K562 (cell line): ENCODE measurements around the gene STING1. TPM values are rescaled to one million over a fixed set of nuclear protein-coding genes. Genes with fewer than 3 reads are reported as not detected.

ENCODE experiments used
- ATAC-seq: fragments of 200-7000 bp; cut with Tn5 transposase; 3 replicates; pipeline ENCODE4 v1.9.1; 2020; ENCODE audit warnings: moderate library complexity
- BruUV-seq: library from RNA; stranded (reverse); fragments of 400-500 nt; replicated peaks from 2 replicates; lab custom pipeline; 2021; lab: Mats Ljungman, UMichigan
- CTCF ChIA-PET: fragments of 300-600 bp; formaldehyde crosslinking; extraction: SDS; loops from one replicate; lab custom pipeline; 2021; ENCODE audit warnings: low intra/inter-chr PET ratio; lab: Yijun Ruan, JAX
- POLR2A ChIA-PET: fragments of 300-600, 350-650 bp; sonication (Branson Sonifier 250); formaldehyde crosslinking; extraction: SDS; loops from one replicate; lab custom pipeline; 2021; ENCODE audit warnings: antibody characterized with exemption, inconsistent platforms; lab: Yijun Ruan, JAX
- DNase-seq, 4 experiments: peaks; one replicate each; pipeline versions ENCODE4 v3.0.0 to v3.0.0-alpha.2; 2011 to 2018; ENCODE audit warnings: low spot score in 3 of 4, mixed read lengths in 3 of 4; ENCODE audit errors: extremely low read depth in 1 of 4
- FAIRE-seq: peaks from 2 replicates; lab custom pipeline; 2011; peaks lifted over from hg19 to GRCh38; lab: Jason Lieb, UNC
- H2AFZ ChIP-seq: 2 replicates; pipeline ENCODE4 v1.6.0; 2011; ENCODE audit warnings: low read depth, low read length, control low read depth, inconsistent platforms
- H3K27ac ChIP-seq: fragments of 200-600 bp; 3 replicates; pipeline ENCODE4 v1.8.0; 2011; ENCODE audit warnings: low read depth, mild to moderate bottlenecking, control low read depth, inconsistent platforms, low read length, moderate library complexity, mixed read lengths; ENCODE audit errors: extremely low read depth
- H3K27me3 ChIP-seq, 2 experiments: fragments of 300-600 bp in 1 of 2; 2 replicates in 1 of 2; 3 replicates in 1 of 2; pipeline versions ENCODE4 v1.6.0 to v1.8.0; 2011; ENCODE audit warnings: inconsistent platforms in 2 of 2, low read length in 2 of 2, mild to moderate bottlenecking in 1 of 2, mixed read lengths in 1 of 2, moderate library complexity in 1 of 2; ENCODE audit not compliant: control insufficient read depth in 2 of 2, insufficient read depth in 2 of 2
- H3K36me3 ChIP-seq: fragments of 300-600 bp; 3 replicates; pipeline ENCODE4 v1.8.0; 2011; ENCODE audit warnings: mild to moderate bottlenecking, low read length, inconsistent platforms; ENCODE audit not compliant: control insufficient read depth, insufficient read depth
- H3K4me1 ChIP-seq, 2 experiments: fragments of 200-600 bp in 1 of 2; replicated peaks in 1 of 2; 2 replicates in 1 of 2; 3 replicates in 1 of 2; pipeline versions ENCODE4 v1.5.1 to v1.8.0; 2011; ENCODE audit warnings: inconsistent platforms in 2 of 2, low read length in 2 of 2, mild to moderate bottlenecking in 1 of 2, mixed read lengths in 1 of 2, moderate library complexity in 1 of 2; ENCODE audit not compliant: control insufficient read depth in 2 of 2, insufficient read depth in 2 of 2
- H3K4me2 ChIP-seq: 2 replicates; pipeline ENCODE4 v1.6.1; 2011; ENCODE audit warnings: low read length, control low read depth, inconsistent platforms, mixed read lengths; ENCODE audit not compliant: insufficient read depth
- H3K4me3 ChIP-seq: fragments of 200-600 bp; sonication (generic), shearing (Covaris generic); 2 replicates; pipeline ENCODE4 v1.5.1; 2016; ENCODE audit warnings: control low read depth, inconsistent platforms
- H3K79me2 ChIP-seq: fragments of 200-600 bp; 3 replicates; pipeline ENCODE4 v1.8.0; 2011; ENCODE audit warnings: low read length, inconsistent platforms; ENCODE audit not compliant: control insufficient read depth, insufficient read depth
- H3K9ac ChIP-seq, 2 experiments: 2 replicates each; pipeline versions ENCODE4 v1.6.0 to v1.6.1; 2011; ENCODE audit warnings: low read depth in 2 of 2, low read length in 2 of 2, control low read depth in 1 of 2, inconsistent platforms in 1 of 2, mild to moderate bottlenecking in 1 of 2, mixed read lengths in 1 of 2; ENCODE audit not compliant: insufficient read depth in 1 of 2
- H3K9me1 ChIP-seq: one replicate; pipeline ENCODE4 v1.6.0; 2011; ENCODE audit warnings: inconsistent platforms, mild to moderate bottlenecking, low read length, moderate library complexity; ENCODE audit not compliant: control insufficient read depth, insufficient read depth
- H3K9me3 ChIP-seq: replicated peaks from 2 replicates; pipeline ENCODE4 v1.5.1; 2011; ENCODE audit warnings: low read depth, low read length, inconsistent platforms; ENCODE audit not compliant: control insufficient read depth, insufficient read depth
- H4K20me1 ChIP-seq: replicated peaks from 2 replicates; pipeline ENCODE4 v1.6.1; 2011; ENCODE audit warnings: low read length, inconsistent platforms, mixed read lengths; ENCODE audit not compliant: control insufficient read depth, insufficient read depth
- ATF4 ChIP-seq: fragments of 450-650 bp; formaldehyde crosslinking; IDR thresholded peaks from 2 replicates; pipeline ENCODE4 v1.4.0; 2022; ENCODE audit warnings: mild to moderate bottlenecking, moderate library complexity
- DDX20 ChIP-seq: fragments of 450-650 bp; IDR thresholded peaks from 2 replicates; pipeline ENCODE4 v1.6.1; 2016; ENCODE audit warnings: missing genetic modification characterization, low read depth, mild to moderate bottlenecking, missing compliant biosample characterization, moderate library complexity
- FOXP4 ChIP-seq: sonication (generic); formaldehyde crosslinking; IDR thresholded peaks from 2 replicates; pipeline ENCODE4 v1.8.0; 2022; ENCODE audit warnings: mild to moderate bottlenecking, missing genetic modification reagents, borderline replicate concordance
- GABPA ChIP-seq: fragments of 200-800 bp; sonication (Bioruptor generic); conservative IDR thresholded peaks from 2 replicates; pipeline ENCODE4 v1.6.1; 2016; ENCODE audit warnings: low read depth, missing genetic modification characterization, missing compliant biosample characterization
- HDAC8 ChIP-seq: fragments of 450-650 bp; IDR thresholded peaks from 2 replicates; pipeline ENCODE4 v1.6.1; 2016; ENCODE audit warnings: mild to moderate bottlenecking, missing genetic modification characterization, moderate library complexity, missing compliant biosample characterization
- HINFP ChIP-seq: fragments of 450-650 bp; conservative IDR thresholded peaks from 2 replicates; pipeline ENCODE4 v1.6.1; 2016; ENCODE audit warnings: missing genetic modification characterization, low read depth, mild to moderate bottlenecking, control low read depth, missing compliant biosample characterization
- MAX ChIP-seq: sonication (generic); formaldehyde crosslinking; IDR thresholded peaks from 2 replicates; pipeline ENCODE4 v1.9.0; 2022; ENCODE audit warnings: mild to moderate bottlenecking, missing genetic modification reagents
- MED1 ChIP-seq: sonication (generic); formaldehyde crosslinking; IDR thresholded peaks from 2 replicates; pipeline ENCODE4 v1.8.1; 2023; ENCODE audit warnings: missing genetic modification reagents, borderline replicate concordance
- PCBP1 ChIP-seq: fragments of 200-400 bp; formaldehyde crosslinking; IDR thresholded peaks from 2 replicates; pipeline ENCODE4 v1.6.1; 2018; ENCODE audit warnings: mild to moderate bottlenecking, low read depth, low read length; ENCODE audit not compliant: poor library complexity, severe bottlenecking
- SMARCC2 ChIP-seq: fragments of 450-650 bp; IDR thresholded peaks from 2 replicates; pipeline ENCODE4 v1.6.1; 2017; ENCODE audit warnings: antibody characterized with exemption, moderate library complexity, mild to moderate bottlenecking, low read depth
- THRA ChIP-seq: fragments of 450-650 bp; IDR thresholded peaks from 2 replicates; pipeline ENCODE4 v1.6.1; 2017; ENCODE audit warnings: mild to moderate bottlenecking, moderate library complexity
- XRCC4 ChIP-seq: IDR thresholded peaks from one replicate; pipeline ENCODE4 v1.6.1; 2011; ENCODE audit not compliant: insufficient read depth, insufficient read length; ENCODE audit errors: extremely low read depth
- ZFP1 ChIP-seq: fragments of 450-650 bp; formaldehyde crosslinking; IDR thresholded peaks from 2 replicates; pipeline ENCODE4 v1.4.0; 2020; ENCODE audit warnings: mild to moderate bottlenecking, mixed read lengths
- ZNF175 ChIP-seq: fragments of 200-800 bp; sonication (Bioruptor generic); IDR thresholded peaks from 2 replicates; pipeline ENCODE4 v1.6.1; 2016; ENCODE audit warnings: low read depth, mild to moderate bottlenecking, missing genetic modification characterization, missing compliant biosample characterization
- ZNF354B ChIP-seq: fragments of 250-450 bp; sonication (Bioruptor Pico); IDR thresholded peaks from 2 replicates; pipeline ENCODE4 v1.4.0; 2020
- ZNF561 ChIP-seq: fragments of 450-650 bp; formaldehyde crosslinking; conservative IDR thresholded peaks from 2 replicates; pipeline ENCODE4 v1.4.0; 2020; ENCODE audit warnings: mild to moderate bottlenecking, moderate library complexity
- ZNF76 ChIP-seq: fragments of 250-450 bp; sonication (Bioruptor Pico); IDR thresholded peaks from 2 replicates; pipeline ENCODE4 v1.4.0; 2020; ENCODE audit warnings: mild to moderate bottlenecking, moderate library complexity, borderline replicate concordance
- ZSCAN29 ChIP-seq: fragments of 450-650 bp; IDR thresholded peaks from 2 replicates; pipeline ENCODE4 v1.6.1; 2017
- in situ Hi-C: fragments of 300-500 bp; cut with MboI; formaldehyde crosslinking; loops from 4 replicates; pipeline ENCODE4 v1.15.0; 2018; ENCODE audit warnings: inconsistent platforms, mixed read lengths
- intact Hi-C: fragments of 100-400 bp; cut with micrococcal nuclease; formaldehyde crosslinking; loops from 2 replicates; pipeline ENCODE4 v1.14.2; 2022
- polyA plus RNA-seq, 8 experiments: library from polyadenylated mRNA; depleted of rRNA in 4 of 8; stranded (reverse) in 5 of 8; unstranded in 3 of 8; fragments of >200 nt; fragmentation: Nextera tagmentation in 2 of 8; fragmentation: Illumina TruSeq in 1 of 8; extraction: Ambion mirVana in 2 of 8; extraction: Trizol in 1 of 8; gene quantifications; 2 replicates each; pipeline versions ENCODE4 v1.2.1 to v1.2.3, GENCODE V29; 2011 to 2014; ENCODE audit warnings: inconsistent platforms in 1 of 8, missing spikeins in 1 of 8
- total RNA-seq, 7 experiments: library from RNA; depleted of rRNA in 6 of 7; stranded (reverse); fragments of >200 nt in 6 of 7; fragmentation: Illumina TruSeq in 2 of 7; extraction: Trizol in 2 of 7; gene quantifications; 2 replicates each; pipeline versions ENCODE4 v1.2.1 to v1.2.3, GENCODE V29; 2011 to 2021; ENCODE audit warnings: low replicate concordance in 1 of 7

Gene STING1
- total and polyA plus RNA-seq, 9 of the 15 experiments (the other 6 are each of a cell fraction or from before 2014, with no cell fraction given): 20.8 to 69.1 (median 44.7) TPM

- no peak overlapping the region for H3K4me3 ChIP-seq
- no peak overlapping the region for H2AFZ ChIP-seq
- H3K9me3 ChIP-seq: no peaks in the 10 kb centered on the region
- no peaks in the 10 kb centered on the region for H3K79me2 ChIP-seq
- intact Hi-C loops: no loop called here
- TF ChIP-seq THRA (no peak), SMARCC2 (no peak), ZSCAN29 (no peak), GABPA (tag) (no peak), ZNF354B (no peak), ZNF76 (CRISPR knock-in tag) (no peak), PCBP1 (no peak), DDX20 (tag) (no peak), HDAC8 (tag) (no peak), ZFP1 (CRISPR knock-in tag) (no peak), ZNF561 (CRISPR knock-in tag) (no peak), ATF4 (CRISPR knock-in tag) (no peak), XRCC4 (no peak), MAX (CRISPR knock-in tag) (no peak), ZNF175 (no peak), MED1 (CRISPR knock-in tag) (no peak), HINFP (tag) (no peak), FOXP4 (CRISPR knock-in tag) (no peak)
- TF ChIP-seq, all 486 proteins: peak for 0
- no peaks in the 10 kb centered on the region for H3K36me3 ChIP-seq
- peaks cover 0 to 18% of the 10 kb centered on the region in 2 experiments; a peak in 3 of 5 replicates for H3K4me1 ChIP-seq
- DNase-seq (no peak), ATAC-seq (no peak), FAIRE-seq (no peak)
- H3K4me2 ChIP-seq: no peak overlapping the region
- no peaks in the 10 kb centered on the region for H3K9me1 ChIP-seq
- no peak overlapping the region for H3K9ac ChIP-seq
- POLR2A ChIA-PET: interaction anchor here (0.6 to 2.3 kb wide), 5 partner anchors 9 to 201 kb away, joined by 3 to 20 read pairs (median 4); partner anchors contain the start of genes MATR3, STING1 and UBE2D2
- no peaks in the 10 kb centered on the region for H3K27me3 ChIP-seq
- CTCF ChIA-PET: no interaction called here
- in situ Hi-C loops: no loop called here
- no TSS peak for BruUV-seq
- H4K20me1 ChIP-seq: no peaks in the 10 kb centered on the region
- H3K27ac ChIP-seq: no peak overlapping the region
Observed at GRCh38 chr5:139494832-139495231, 12.3 kb upstream of the STING1 start.
